Loucy (cell line): ENCODE data around the gene PTPRN2.

Source experiments
- CTCF ChIP-seq: fragments of 200-600 bp; sonication (generic); conservative IDR thresholded peaks from 2 replicates; pipeline ENCODE4 v1.5.1; 2014; ENCODE audit warnings: mild to moderate bottlenecking, antibody characterized with exemption, low read length
- EZH2phosphoT487 ChIP-seq: fragments of 200-600 bp; IDR thresholded peaks from 2 replicates; pipeline ENCODE4 v1.6.1; 2018; ENCODE audit warnings: antibody characterized with exemption, mild to moderate bottlenecking, moderate library complexity, borderline replicate concordance

GRCh38 chr7:157876469-157877285 lies 710.9 kb downstream of the PTPRN2 start:
- TF ChIP-seq CTCF (no peak), EZH2phosphoT487 (no peak)
